RWPE2 (cell line): ENCODE data around the gene NSG1.

ENCODE experiments used
- ATAC-seq: fragments of 200-7000 bp; cut with Tn5 transposase; 3 replicates; pipeline ENCODE4 v1.9.1; 2021; ENCODE audit warnings: low read depth
- DNase-seq: peaks from one replicate; pipeline ENCODE4 v3.0.0-alpha.2; 2020; ENCODE audit warnings: low spot score
- H3K27ac ChIP-seq: fragments of 450-650 bp; 2 replicates; pipeline ENCODE4 v1.5.1; 2017; ENCODE audit warnings: mild to moderate bottlenecking; ENCODE audit not compliant: poor library complexity, severe bottlenecking
- H3K27me3 ChIP-seq: fragments of 250-450 bp; sonication (Bioruptor Pico); 2 replicates; pipeline ENCODE4 v1.5.1; 2021; ENCODE audit warnings: mild to moderate bottlenecking, moderate library complexity; ENCODE audit not compliant: insufficient read depth, poor library complexity, severe bottlenecking
- H3K36me3 ChIP-seq: fragments of 250-450 bp; sonication (Bioruptor Pico); 2 replicates; pipeline ENCODE4 v1.5.1; 2020; ENCODE audit warnings: low read depth, mild to moderate bottlenecking, moderate library complexity
- H3K4me1 ChIP-seq: fragments of 250-450 bp; sonication (Bioruptor Pico); 2 replicates; pipeline ENCODE4 v1.5.1; 2021; ENCODE audit warnings: mild to moderate bottlenecking, moderate library complexity; ENCODE audit not compliant: insufficient read depth, poor library complexity, severe bottlenecking
- H3K4me3 ChIP-seq: fragments of 250-450 bp; sonication (Bioruptor Pico); 2 replicates; pipeline ENCODE4 v1.5.1; 2021; ENCODE audit warnings: mild to moderate bottlenecking, moderate library complexity; ENCODE audit not compliant: severe bottlenecking
- H3K9me3 ChIP-seq: fragments of 250-450 bp; sonication (Bioruptor Pico); 2 replicates; pipeline ENCODE4 v1.5.1; 2021; ENCODE audit warnings: mild to moderate bottlenecking, moderate library complexity; ENCODE audit not compliant: severe bottlenecking
- CTCF ChIP-seq: fragments of 450-650 bp; IDR thresholded peaks from one replicate; pipeline ENCODE4 v1.5.1; 2017; ENCODE audit warnings: mild to moderate bottlenecking, moderate library complexity; ENCODE audit not compliant: poor library complexity, severe bottlenecking

The NSG1 gene

DNA sequence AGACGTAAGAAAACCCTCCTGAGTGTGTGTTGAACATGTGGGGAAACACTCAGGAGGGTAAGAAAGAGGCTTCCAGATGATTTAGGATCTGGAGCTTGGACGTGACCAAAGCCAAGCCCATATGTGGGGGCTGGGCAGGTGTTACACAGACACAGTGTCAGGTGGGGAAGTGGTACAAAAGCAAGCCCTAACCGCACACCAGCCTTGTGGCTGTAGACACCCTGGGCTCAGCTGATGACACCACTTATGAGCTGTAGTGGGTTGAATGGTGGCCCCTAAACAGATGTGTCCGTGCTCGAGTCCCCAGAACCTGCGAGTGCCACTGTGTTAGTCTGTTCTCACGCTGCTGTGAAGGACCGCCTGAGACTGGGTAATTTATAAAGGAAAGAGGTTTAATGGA lies 25.0 kb upstream of the NSG1 start:
- no peak for TF ChIP-seq CTCF
- ATAC-seq = no peak
- Histone ChIP-seq H3K27me3 (peaks cover 9% of the 10 kb centered on the region), H3K4me3 (no peak overlapping the region), H3K36me3 (no peaks in the 10 kb centered on the region), H3K4me1 (no peaks in the 10 kb centered on the region), H3K27ac (no peak overlapping the region), H3K9me3 (no peaks in the 10 kb centered on the region)
- no peak for DNase-seq

- no peaks in the 10 kb centered on the region for H3K4me1 ChIP-seq
- H3K36me3 ChIP-seq = no peaks in the 10 kb centered on the region
- H3K9me3 ChIP-seq = no peaks in the 10 kb centered on the region
- no peak for TF ChIP-seq CTCF
- ATAC-seq = no peak; the same call in 2 of the 3 replicates
- peaks cover 9% of the 10 kb centered on the region for H3K27me3 ChIP-seq
- no peak for DNase-seq
- H3K4me3 ChIP-seq = no peak overlapping the region
- H3K27ac ChIP-seq = no peak overlapping the region
Observed at GRCh38 chr4:4362991-4363697, 23.8 kb upstream of the NSG1 start.

DNA sequence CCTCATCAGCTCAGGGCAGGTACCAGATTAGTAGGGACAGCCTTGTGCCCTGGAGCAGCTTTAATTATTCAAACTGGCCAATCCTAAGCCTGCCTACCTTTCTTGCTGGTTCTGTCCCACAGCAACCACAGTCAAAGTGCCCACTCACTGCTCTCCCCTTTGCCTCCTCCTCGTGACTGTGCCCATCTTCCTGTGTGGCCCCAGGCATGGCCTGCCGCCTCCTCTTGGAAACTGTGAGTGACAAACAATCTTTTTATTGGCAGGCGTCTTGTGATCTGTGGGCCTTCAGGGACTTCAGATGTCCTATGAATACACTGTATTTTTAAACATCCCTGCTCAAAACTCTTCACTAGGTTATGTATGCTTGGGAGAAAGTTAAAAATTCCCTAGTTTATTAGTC lies 22.8 kb upstream of the NSG1 start:
- Histone ChIP-seq H3K4me1 (no peaks in the 10 kb centered on the region), H3K27me3 (peaks cover under 1% of the 10 kb centered on the region), H3K27ac (no peak overlapping the region), H3K4me3 (no peak overlapping the region), H3K36me3 (no peaks in the 10 kb centered on the region), H3K9me3 (no peaks in the 10 kb centered on the region)
- DNase-seq (no peak), ATAC-seq (no peak)
- no peak for TF ChIP-seq CTCF

- Histone ChIP-seq H3K27me3 (no peaks in the 10 kb centered on the region), H3K4me3 (no peak overlapping the region), H3K36me3 (no peaks in the 10 kb centered on the region), H3K27ac (no peak overlapping the region), H3K4me1 (no peaks in the 10 kb centered on the region), H3K9me3 (no peaks in the 10 kb centered on the region)
- no peak for TF ChIP-seq CTCF
- ATAC-seq (no peak), DNase-seq (no peak)
Observed at GRCh38 chr4:4364486-4365208, 22.3 kb upstream of the NSG1 start.
